Prostate gland (tissue), 2 donors: ENCODE measurements around the gene KLK1.

Source experiments
- CTCF ChIP-seq, 4 experiments: fragments of 200-600 bp in 2 of 4; fragments of 450-650 bp in 2 of 4; sonication (generic) in 2 of 4; IDR thresholded peaks; 1 replicate in 3 of 4; 2 replicates in 1 of 4; pipeline ENCODE4 v1.5.1; 2016 to 2019; ENCODE audit warnings: antibody characterized with exemption in 4 of 4, mild to moderate bottlenecking in 2 of 4, moderate library complexity in 2 of 4
- POLR2AphosphoS5 ChIP-seq: sonication (generic); formaldehyde crosslinking; IDR thresholded peaks from one replicate; pipeline ENCODE4 v1.6.1; 2017; ENCODE audit warnings: antibody characterized with exemption

GRCh38 chr19:50797781-50798658 is 25.6 kb downstream of the KLK1 start:
- TF ChIP-seq CTCF (IDR thresholded peaks at IDR 0.05), result no peak
- no peak for TF ChIP-seq POLR2AphosphoS5
